ENCODE results near the gene GATB.

GATB gene

GRCh38 chr4:151729731-151730559, 30.9 kb downstream of the GATB start:
- no peak for DNase-seq (ENCODE audit: low read depth)

DNA sequence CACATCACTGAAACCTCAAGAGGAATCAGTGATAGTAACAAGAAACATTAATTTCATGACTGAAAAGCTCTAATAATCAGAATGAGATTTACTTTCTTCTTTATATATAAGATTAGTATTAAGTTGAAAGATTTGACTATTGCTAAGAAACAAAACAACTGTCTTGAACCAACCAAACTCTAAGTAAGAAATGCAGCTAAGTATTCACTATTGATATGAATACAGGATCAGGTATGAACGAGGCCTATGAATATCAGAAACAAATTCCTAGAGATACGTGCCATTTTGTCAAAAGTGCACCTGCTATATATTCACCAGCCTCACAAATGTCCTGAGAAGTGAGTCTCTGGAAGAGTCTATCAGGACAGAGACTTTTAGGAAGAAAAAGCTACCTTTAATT, 32.1 kb downstream of the GATB start:
- no peak for DNase-seq (ENCODE audit: low read depth)

DNA sequence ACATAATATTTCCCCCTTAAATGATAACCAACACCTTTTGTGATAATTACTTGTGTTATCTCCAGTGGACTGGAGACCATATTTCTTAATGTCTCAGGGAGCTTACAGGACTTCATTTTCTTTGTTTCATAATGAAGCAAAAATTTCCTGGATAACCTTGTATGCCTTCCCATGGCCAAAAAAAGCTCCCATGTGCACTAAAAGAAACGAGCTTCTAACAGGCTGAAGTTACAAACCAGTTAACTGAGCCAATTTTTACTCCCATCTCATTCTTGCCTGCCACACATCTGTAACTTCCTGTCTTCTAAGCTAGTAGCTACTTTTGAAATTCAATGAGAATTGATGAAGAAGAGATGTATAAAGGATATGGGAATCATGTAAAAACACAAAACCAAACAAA, 32.8 kb downstream of the GATB start:
- DNase-seq (ENCODE audit: low read depth), result no peak

DNA sequence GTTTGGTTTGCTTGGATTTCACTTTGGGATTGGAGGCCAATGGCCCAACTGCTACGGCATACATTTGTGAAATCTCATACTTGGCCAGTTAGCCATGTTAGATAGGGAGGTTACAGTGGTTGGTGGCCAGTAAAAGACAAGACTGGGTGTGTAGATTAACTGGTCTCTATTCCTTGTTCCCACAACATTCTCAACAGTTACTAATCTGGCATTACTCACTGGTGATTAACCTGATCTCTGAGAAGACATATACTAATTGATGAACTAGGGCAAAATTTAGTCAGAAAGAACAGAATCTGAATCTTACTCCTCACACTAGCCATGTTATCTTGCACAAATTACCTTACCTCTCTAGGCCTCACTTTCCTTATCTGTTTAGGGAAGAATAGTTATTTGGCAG, 33.4 kb downstream of the GATB start:
- no peak for DNase-seq (ENCODE audit: low read depth)

GRCh38 chr4:151725087-151725486, 35.7 kb downstream of the GATB start:
- no peak for DNase-seq (ENCODE audit: low read depth)

DNA sequence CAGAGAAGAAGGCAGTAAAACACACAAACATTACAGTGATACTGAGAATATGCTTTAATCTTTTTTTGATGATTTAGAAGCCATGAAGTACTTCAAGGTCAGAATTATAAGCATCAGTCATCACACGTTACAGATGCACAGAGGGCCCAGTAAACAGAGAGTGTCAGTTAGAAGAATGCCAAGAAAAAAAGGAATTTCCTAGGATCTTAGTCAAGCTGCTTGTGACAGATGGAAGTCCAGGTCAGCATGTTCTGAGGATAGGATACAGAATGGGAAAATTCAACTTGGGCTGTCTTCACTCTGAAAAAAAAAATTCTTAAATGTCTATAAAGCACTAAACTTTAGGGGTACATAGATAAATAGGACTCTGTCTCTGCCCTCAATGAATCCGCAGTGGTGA, 38.9 kb downstream of the GATB start:
- DNase-seq (ENCODE audit: low read depth), result no peak

DNA sequence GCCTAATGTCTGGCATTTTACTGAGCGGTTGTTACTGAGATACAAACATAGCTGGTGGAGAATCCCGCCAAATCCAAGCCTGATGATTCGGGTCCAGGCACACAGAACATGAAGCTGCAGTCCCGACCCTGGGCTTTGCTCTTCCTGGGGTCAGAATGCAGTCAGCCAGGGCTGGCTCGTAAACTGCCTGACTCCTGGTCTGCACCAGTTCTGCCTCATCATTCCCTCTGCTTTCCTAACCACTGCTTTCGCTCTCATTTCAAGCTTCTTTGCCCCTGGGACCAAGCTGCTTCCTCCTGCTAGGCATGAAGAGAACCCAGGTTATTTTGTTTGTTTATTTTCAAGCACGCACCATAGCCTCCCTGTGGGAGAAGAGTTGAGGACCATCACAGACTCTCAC, 39.3 kb downstream of the GATB start:
- DNase-seq (ENCODE audit: low read depth), result no peak

DNA sequence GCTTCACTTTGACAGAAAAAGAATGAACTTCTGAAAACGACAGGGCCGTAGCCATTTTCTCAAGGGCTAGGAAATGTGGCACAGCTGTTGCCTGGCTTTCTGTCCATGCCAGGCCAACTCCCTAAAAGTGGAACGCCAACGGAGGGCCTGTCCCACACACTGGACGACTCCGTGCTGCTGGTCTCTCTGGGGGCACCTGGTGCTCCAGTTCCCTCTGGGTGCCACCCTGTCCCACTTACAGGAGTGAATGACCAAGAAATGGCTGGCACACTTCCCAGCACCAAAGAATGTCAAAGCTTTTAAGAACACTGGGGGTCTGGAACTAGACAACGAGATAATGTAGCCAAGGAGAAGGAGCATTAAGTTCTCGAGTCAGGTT, 40.9 kb downstream of the GATB start:
- no peak for DNase-seq (ENCODE audit: low read depth)

DNA sequence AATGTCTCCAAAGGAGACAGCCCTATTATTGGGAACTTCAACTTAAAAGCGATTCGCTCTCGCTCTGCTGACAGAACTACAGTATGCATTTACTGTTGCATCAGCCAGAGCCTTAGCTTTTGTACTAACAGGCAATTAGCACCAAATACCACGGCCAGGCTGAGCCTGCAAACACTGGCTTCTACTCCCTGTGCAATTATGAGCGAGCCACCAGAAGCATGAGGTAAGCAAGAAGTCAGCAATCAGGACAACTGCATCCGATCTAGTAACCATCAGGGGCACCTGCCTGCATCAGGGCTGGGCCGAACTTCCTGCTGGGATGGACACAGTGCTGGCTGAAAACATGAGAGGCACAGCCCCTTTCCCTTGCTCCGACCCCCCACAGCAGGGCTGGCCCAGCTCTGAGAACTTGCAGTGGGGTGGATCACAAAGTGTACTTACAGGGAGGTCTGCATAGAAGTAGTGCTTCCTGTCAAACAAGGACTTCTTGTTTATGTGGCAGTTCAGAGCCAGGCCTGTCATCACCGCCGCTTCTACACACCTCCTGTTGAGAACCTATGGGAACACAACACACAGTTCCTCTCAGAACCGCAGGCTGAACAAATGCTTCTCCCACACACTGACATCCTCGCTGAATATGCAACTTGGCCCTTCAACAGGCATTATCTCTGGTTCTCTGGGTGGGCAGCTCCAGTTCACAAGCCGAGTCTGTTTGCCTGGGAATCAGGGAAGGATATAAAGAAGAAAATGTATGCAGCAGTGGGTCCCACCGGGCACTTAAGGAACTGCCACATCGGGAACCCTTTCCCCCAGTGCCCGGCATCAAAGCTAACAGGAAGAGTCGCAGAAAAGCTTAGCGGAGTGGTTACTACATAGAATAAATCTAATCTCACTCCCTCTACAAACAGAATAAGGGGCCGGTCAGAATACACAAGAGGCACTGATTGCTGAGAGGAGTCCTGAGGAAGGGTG, 41.5 kb downstream of the GATB start:
- no peak for DNase-seq (ENCODE audit: low read depth)

- no peak for DNase-seq (ENCODE audit: low read depth)
These were observed 42.7 kb downstream of the GATB start for GRCh38 chr4:151717909-151718628.

DNA sequence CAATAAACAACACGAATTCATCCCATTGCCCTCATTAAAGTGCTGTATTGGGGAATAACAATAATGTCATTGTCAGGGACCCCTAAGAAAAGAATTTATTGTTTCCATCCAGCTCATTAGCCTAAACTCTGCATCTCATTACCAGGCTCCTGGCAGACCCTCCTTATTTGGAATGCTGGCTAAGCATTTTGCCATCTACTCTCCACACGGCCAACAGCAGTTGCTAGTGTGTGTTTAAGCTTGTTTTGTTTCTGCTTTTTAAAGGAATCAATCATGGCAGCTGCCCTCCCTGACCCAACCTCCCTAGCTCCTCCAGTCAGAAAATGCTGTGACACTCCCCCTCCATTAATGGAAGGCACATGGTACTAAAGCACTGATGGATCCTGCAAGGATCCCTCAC, 43.5 kb downstream of the GATB start:
- DNase-seq (ENCODE audit: low read depth), result no peak

GRCh38 chr4:151716324-151716723, 44.5 kb downstream of the GATB start:
- no peak for DNase-seq (ENCODE audit: low read depth)

- DNase-seq (ENCODE audit: low read depth), result no peak
These were observed 44.9 kb downstream of the GATB start for GRCh38 chr4:151715881-151716280.

- DNase-seq (ENCODE audit: low read depth), result no peak
These were observed 48.0 kb downstream of the GATB start for GRCh38 chr4:151712777-151713176.

- no peak for DNase-seq (ENCODE audit: low read depth)
These were observed 49.2 kb downstream of the GATB start for GRCh38 chr4:151711646-151712045.

GRCh38 chr4:151709587-151709986, 51.2 kb downstream of the GATB start:
- DNase-seq (ENCODE audit: low read depth), result no peak

GRCh38 chr4:151709071-151709470, 51.7 kb downstream of the GATB start:
- no peak for DNase-seq (ENCODE audit: low read depth)

DNA sequence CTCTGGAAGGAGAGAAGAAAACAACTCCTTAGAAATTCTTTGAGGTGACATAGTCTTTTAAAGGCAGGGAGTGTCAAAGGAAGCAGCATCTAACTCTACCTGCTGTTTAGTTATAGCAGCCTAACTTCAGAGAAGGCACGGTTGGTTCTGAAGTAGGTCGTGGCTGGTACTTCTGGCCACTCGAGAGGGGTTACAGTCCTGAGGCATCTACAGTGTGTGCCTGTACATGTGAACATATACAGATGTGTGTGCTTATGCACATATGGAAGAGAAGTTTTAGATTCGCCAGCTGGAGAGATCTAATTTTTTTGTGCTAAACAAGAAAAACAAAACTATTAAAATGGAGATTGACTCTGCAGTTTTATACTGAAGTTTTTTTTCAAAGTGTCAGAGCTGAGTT, 52.7 kb downstream of the GATB start:
- no peak for DNase-seq (ENCODE audit: low read depth)

DNA sequence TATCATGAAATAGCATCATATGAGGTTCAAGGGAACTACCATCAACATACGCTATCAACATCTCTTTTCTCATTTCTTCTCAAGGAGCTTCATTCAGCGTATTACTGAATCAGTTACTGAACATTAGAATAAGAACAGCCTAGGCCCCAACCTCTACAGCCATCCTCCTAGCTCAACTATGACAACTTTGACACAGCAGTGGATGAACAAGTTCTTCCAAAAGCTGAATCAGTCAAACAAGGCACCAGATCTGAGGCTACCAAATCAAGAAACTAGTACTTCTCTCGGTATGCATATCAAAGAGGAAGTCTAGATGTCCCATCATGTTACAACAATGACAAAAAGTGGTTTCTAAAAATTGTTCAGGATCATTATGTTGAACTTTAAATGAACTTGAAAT, 57.4 kb downstream of the GATB start:
- DNase-seq (ENCODE audit: low read depth), result no peak

DNA sequence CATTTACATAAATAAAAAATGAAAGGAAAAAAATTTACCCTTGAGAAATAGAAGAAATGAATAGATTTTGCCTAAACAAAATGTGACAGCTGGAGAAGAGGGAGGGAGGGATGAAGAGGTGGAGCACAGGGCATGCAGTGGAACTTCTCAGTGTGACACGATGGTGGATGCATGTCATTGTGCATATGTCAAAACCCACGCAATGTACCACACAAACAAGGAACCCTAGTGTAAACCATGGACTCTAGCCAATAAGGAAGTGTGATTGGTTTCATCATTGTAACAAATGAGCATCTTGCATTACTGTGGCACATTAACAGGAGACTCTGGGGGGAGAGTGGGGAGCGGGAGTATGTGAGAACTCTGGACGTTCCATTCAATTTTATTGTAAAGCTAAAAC, 58.6 kb downstream of the GATB start:
- no peak for DNase-seq (ENCODE audit: low read depth)

DNA sequence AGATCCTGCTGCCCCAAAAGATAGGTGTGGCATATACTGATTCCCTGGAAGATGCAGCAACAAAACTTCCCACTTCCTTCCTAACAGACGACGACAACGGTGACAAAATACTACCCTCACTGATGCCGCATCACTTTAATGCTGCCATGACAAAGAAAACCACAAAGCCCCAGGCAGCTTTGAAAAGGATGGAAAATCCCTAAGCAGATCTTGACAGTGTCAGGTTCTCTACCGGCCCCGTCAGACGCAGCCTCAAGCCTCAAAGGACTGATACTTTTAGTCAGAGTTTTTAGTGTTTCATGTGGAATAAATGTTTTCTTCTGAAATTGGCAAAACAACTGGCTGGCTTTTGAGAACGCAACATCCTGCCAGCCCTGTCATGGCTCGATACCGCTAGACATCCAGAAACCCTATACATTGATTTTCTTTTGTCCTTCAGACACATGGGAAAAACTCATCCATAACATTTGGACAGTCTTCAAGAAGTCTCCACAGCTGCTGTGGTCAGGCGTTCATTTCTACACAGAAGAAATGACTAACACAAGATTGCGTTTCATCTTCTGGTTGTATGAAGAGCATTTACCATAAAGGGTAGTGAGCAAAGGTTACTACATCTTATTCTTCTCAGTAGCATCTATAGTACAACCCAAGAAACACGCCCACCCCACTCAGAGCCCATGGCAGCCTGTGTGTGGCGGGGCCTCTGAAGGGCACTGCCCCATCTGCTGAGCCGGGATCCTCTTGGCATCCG, 60.1 kb downstream of the GATB start:
- no peak for DNase-seq (ENCODE audit: low read depth)

GRCh38 chr4:151698213-151698612, 62.6 kb downstream of the GATB start:
- DNase-seq (ENCODE audit: low read depth), result no peak

Data from stimulated activated CD8-positive, alpha-beta memory T cell treated with anti-CD3 and anti-CD28 coated beads, Interleukin-4, amount 100 ng/mL, for 24 hours (primary cell).